ENCODE data around the gene SCG5. TPM values are rescaled to one million over a fixed set of nuclear protein-coding genes. Genes with fewer than 3 reads are reported as not detected.

The SCG5 gene
- polyA plus RNA-seq, 1 of the 3 experiments (the other 2 are of a cell fraction), result 11.0 TPM

- CTCF ChIA-PET, result interaction anchor here (0.9 to 1.4 kb wide), 4 partner anchors 9 to 15 kb away, joined by 3 to 7 read pairs (median 4); no protein-coding TSS in a partner anchor
- Histone ChIP-seq H3K9me2 (no peaks in the 10 kb centered on the region), H3K27me3 (ENCODE audit: insufficient read depth) (no peaks in the 10 kb centered on the region), H3K4me1 (ENCODE audit: control insufficient read depth in 1 of 2, insufficient read depth in 2 of 2, low read depth in 1 of 2, low read length in 1 of 2) (0 out of 4 replicates have a peak, but pooled peaks cover 0 to 7% of the 10 kb centered on the region in 2 experiments), H3K27ac (ENCODE audit: low read depth in 2 of 2, low read length in 1 of 2) (no peak overlapping the region), H3F3A (replicated peaks; ENCODE audit: insufficient read depth) (peaks cover 6% of the 10 kb centered on the region), H3K9me3 (no peaks in the 10 kb centered on the region), H3K36me3 (replicated peaks in 1 of 2; ENCODE audit: control insufficient read depth in 1 of 2, insufficient read depth in 2 of 2, low read length in 1 of 2) (no peaks in the 10 kb centered on the region), H2AFZ (ENCODE audit: low read depth) (no peak overlapping the region), H4K20me1 (ENCODE audit: insufficient read depth) (no peaks in the 10 kb centered on the region), H3K79me2 (ENCODE audit: insufficient read depth) (no peaks in the 10 kb centered on the region), H3K9ac (no peak overlapping the region), H3K4me2 (no peak overlapping the region), H3K4me3 (ENCODE audit: low read depth in 2 of 2, low read length in 1 of 2) (no peak overlapping the region)
- POLR2A ChIA-PET, result no interaction called here
- no peak for DNase-seq
- TF ChIP-seq NRF1 (IDR thresholded peaks at IDR 0.05; ENCODE audit: low read depth, low read length) (no peak), GABPA (IDR thresholded peaks at IDR 0.05; ENCODE audit: low read depth) (no peak), RCOR1 (IDR thresholded peaks at IDR 0.05; ENCODE audit: low read length) (no peak), MXI1 (IDR thresholded peaks at IDR 0.05; ENCODE audit: low read depth, low read length) (no peak), TCF12 (IDR thresholded peaks at IDR 0.05) (no peak), CHD2 (IDR thresholded peaks at IDR 0.05; ENCODE audit: low read length, partially characterized antibody) (no peak), MEF2A (IDR thresholded peaks at IDR 0.05; ENCODE audit: borderline replicate concordance, low read depth) (no peak), GATA2 (CRISPR knock-in tag; IDR thresholded peaks at IDR 0.05) (no peak)
- 79% methylated on average over 5 of the region's 5 CpGs for WGBS (ENCODE audit: low lambda C conversion rate)
Observed at GRCh38 chr15:32677238-32677750, 35.8 kb downstream of the SCG5 start.

DNA sequence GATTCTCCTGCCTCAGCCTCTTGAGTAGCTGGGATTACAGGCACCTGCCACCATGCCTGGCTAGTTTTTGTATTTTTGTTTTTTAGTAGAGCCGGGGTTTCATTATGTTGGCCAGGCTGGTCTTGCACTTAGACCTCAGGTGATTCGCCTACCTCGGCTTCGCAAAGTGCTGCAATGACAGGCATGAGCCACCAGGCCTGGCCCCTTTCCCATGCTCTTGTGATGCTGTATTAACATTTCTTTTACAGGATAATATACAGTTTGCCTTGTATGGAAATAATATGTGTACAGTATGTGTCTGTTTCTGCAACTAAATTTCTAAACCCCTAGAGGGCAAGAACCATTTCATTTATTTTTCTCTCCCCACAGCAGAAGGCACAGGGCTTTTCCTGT is 37.8 kb downstream of the SCG5 start:
- Histone ChIP-seq H3K36me3 (replicated peaks in 1 of 2; ENCODE audit: control insufficient read depth in 1 of 2, insufficient read depth in 2 of 2, low read length in 1 of 2) (no peaks in the 10 kb centered on the region), H3K9me3 (no peaks in the 10 kb centered on the region), H3K9ac (no peak overlapping the region), H3K9me2 (no peaks in the 10 kb centered on the region), H3K4me1 (ENCODE audit: control insufficient read depth in 1 of 2, insufficient read depth in 2 of 2, low read depth in 1 of 2, low read length in 1 of 2) (peaks cover 2 to 23% of the 10 kb centered on the region in 2 experiments; a peak in 3 of 4 replicates), H3K4me3 (ENCODE audit: low read depth in 2 of 2, low read length in 1 of 2) (no peak overlapping the region), H4K20me1 (ENCODE audit: insufficient read depth) (no peaks in the 10 kb centered on the region), H3K27ac (ENCODE audit: low read depth in 2 of 2, low read length in 1 of 2) (no peak overlapping the region), H2AFZ (ENCODE audit: low read depth) (no peak overlapping the region), H3K4me2 (no peak overlapping the region), H3F3A (replicated peaks; ENCODE audit: insufficient read depth) (peaks cover 22% of the 10 kb centered on the region), H3K79me2 (ENCODE audit: insufficient read depth) (no peaks in the 10 kb centered on the region), H3K27me3 (ENCODE audit: insufficient read depth) (no peaks in the 10 kb centered on the region)
- no peak for DNase-seq
- POLR2A ChIA-PET, result interaction anchor here (0.7 kb wide), 1 partner anchor 14 kb away, joined by 3 read pairs; no protein-coding TSS in a partner anchor
- 95% methylated on average over 4 of the region's 4 CpGs for WGBS (ENCODE audit: low lambda C conversion rate)
- CTCF ChIA-PET, result interaction anchor here (1.3 to 2.3 kb wide), 2 partner anchors 10 to 17 kb away, joined by 4 to 8 read pairs; no protein-coding TSS in a partner anchor
- no peak for TF ChIP-seq CHD2 (IDR thresholded peaks at IDR 0.05; ENCODE audit: low read length, partially characterized antibody)
- TF ChIP-seq SMC3 (IDR thresholded peaks at IDR 0.05; ENCODE audit: low read depth, low read length), result no peak
- TF ChIP-seq EP300 (IDR thresholded peaks at IDR 0.05; ENCODE audit: borderline replicate concordance in 1 of 2, low read depth in 1 of 2, low read length in 1 of 2), result peak in 1 of 2 experiments; percentile 17; a peak in 1 of 4 replicates

- no peaks in the 10 kb centered on the region for H3K9me3 ChIP-seq
- H3K27me3 ChIP-seq (ENCODE audit: insufficient read depth), result no peaks in the 10 kb centered on the region
- no peaks in the 10 kb centered on the region for H3K36me3 ChIP-seq (replicated peaks in 1 of 2; ENCODE audit: control insufficient read depth in 1 of 2, insufficient read depth in 2 of 2, low read length in 1 of 2)
- peak overlapping the region; percentile 19; the same call in 1 of the 2 replicates for H2AFZ ChIP-seq (ENCODE audit: low read depth)
- H3F3A ChIP-seq (replicated peaks; ENCODE audit: insufficient read depth), result peaks cover 46% of the 10 kb centered on the region
- peak overlapping the region; percentile 71 for H3K9ac ChIP-seq
- H3K79me2 ChIP-seq (ENCODE audit: insufficient read depth), result peaks cover 18% of the 10 kb centered on the region; the same call in 1 of the 2 replicates
- peak overlapping the region; percentile 13 for H3K4me2 ChIP-seq
- H3K4me3 ChIP-seq (ENCODE audit: low read depth in 2 of 2, low read length in 1 of 2), result no peak overlapping the region
- H3K27ac ChIP-seq (ENCODE audit: low read depth in 2 of 2, low read length in 1 of 2), result peak overlapping the region; percentile 70 to 98
- ChIA-PET CTCF (no interaction called here), POLR2A (no interaction called here)
- H4K20me1 ChIP-seq (ENCODE audit: insufficient read depth), result no peaks in the 10 kb centered on the region
- WGBS (ENCODE audit: low lambda C conversion rate), result 63% methylated on average over 3 of the region's 3 CpGs
- peaks cover 2 to 37% of the 10 kb centered on the region in 2 experiments for H3K4me1 ChIP-seq (ENCODE audit: control insufficient read depth in 1 of 2, insufficient read depth in 2 of 2, low read depth in 1 of 2, low read length in 1 of 2)
- no peaks in the 10 kb centered on the region for H3K9me2 ChIP-seq
- DNase-seq, result no peak
- TF ChIP-seq FOXJ3 (CRISPR knock-in tag; IDR thresholded peaks at IDR 0.05), result no peak
- TF ChIP-seq NFIC (IDR thresholded peaks at IDR 0.05; ENCODE audit: borderline replicate concordance), result peak; percentile 67
- peak; percentile 66; the same call in 1 of the 2 replicates for TF ChIP-seq RXRA (IDR thresholded peaks at IDR 0.05; ENCODE audit: borderline replicate concordance, low read depth)
- TF ChIP-seq IRF3 (IDR thresholded peaks at IDR 0.05; ENCODE audit: low read depth, low read length), result no peak
- peak; percentile 69; the same call in 1 of the 2 replicates for TF ChIP-seq TEAD4 (IDR thresholded peaks at IDR 0.05; ENCODE audit: borderline replicate concordance, insufficient read depth)
- peak; percentile 75; the same call in 1 of the 2 replicates for TF ChIP-seq FOSL2 (IDR thresholded peaks at IDR 0.05; ENCODE audit: borderline replicate concordance, low read depth)
- no peak for TF ChIP-seq ZBTB33 (IDR thresholded peaks at IDR 0.05; ENCODE audit: borderline replicate concordance, low read depth)
- TF ChIP-seq EZH2phosphoT487 (IDR thresholded peaks at IDR 0.05; ENCODE audit: borderline replicate concordance, low read depth), result no peak
- TF ChIP-seq SIN3A (IDR thresholded peaks at IDR 0.05; ENCODE audit: borderline replicate concordance, low read depth, low read length), result no peak
Observed at GRCh38 chr15:32682569-32682968, 41.1 kb downstream of the SCG5 start.

Measured in SK-N-SH (cell line).